Endodermal cell (in vitro differentiated cells): Measurements from ENCODE around the gene ZNF445. TPM values are rescaled to one million over a fixed set of nuclear protein-coding genes. Genes with fewer than 3 reads are reported as not detected.
A peak's percentile ranks its signal among the peaks of the same experiment; 100 is the strongest.

ENCODE experiments used
- DNase-seq: peaks from one replicate; pipeline ENCODE4 v3.0.0-alpha.2; 2017
- H3K27ac ChIP-seq: 2 replicates; pipeline ENCODE4 v1.5.1; 2013; ENCODE audit warnings: mild to moderate bottlenecking, low read depth, low read length, moderate library complexity
- H3K27me3 ChIP-seq: 2 replicates; pipeline ENCODE4 v1.6.1; 2013; ENCODE audit warnings: mild to moderate bottlenecking, low read length, moderate library complexity; ENCODE audit not compliant: insufficient read depth, control insufficient read depth, poor library complexity, severe bottlenecking
- H3K36me3 ChIP-seq: 2 replicates; pipeline ENCODE4 v1.7.0; 2013; ENCODE audit warnings: mild to moderate bottlenecking, low read length, moderate library complexity; ENCODE audit not compliant: control insufficient read depth, insufficient read depth
- H3K4me1 ChIP-seq: one replicate; pipeline ENCODE4 v1.7.0; 2013; ENCODE audit warnings: low read length; ENCODE audit not compliant: control insufficient read depth, insufficient read depth
- H3K4me3 ChIP-seq: 2 replicates; pipeline ENCODE4 v1.5.1; 2013; ENCODE audit warnings: mild to moderate bottlenecking, low read length, moderate library complexity
- H3K9ac ChIP-seq: 2 replicates; pipeline ENCODE4 v1.6.1; 2013; ENCODE audit warnings: mild to moderate bottlenecking, low read length, moderate library complexity; ENCODE audit not compliant: poor library complexity, severe bottlenecking; ENCODE audit errors: extremely low read depth
- H3K9me3 ChIP-seq: 2 replicates; pipeline ENCODE4 v1.6.1; 2013; ENCODE audit warnings: mild to moderate bottlenecking, low read length, moderate library complexity; ENCODE audit not compliant: control insufficient read depth
- H3K27ac Mint-ChIP-seq: 2 replicates; pipeline ENCODE4 v1.8.0; 2020; ENCODE audit warnings: mixed read lengths
- H3K27me3 Mint-ChIP-seq: 2 replicates; pipeline ENCODE4 v1.8.0; 2021; ENCODE audit warnings: mild to moderate bottlenecking, mixed read lengths; ENCODE audit not compliant: insufficient read depth
- H3K36me3 Mint-ChIP-seq: 2 replicates; pipeline ENCODE4 v1.8.0; 2020; ENCODE audit warnings: low read depth, mixed read lengths
- H3K4me1 Mint-ChIP-seq: 2 replicates; pipeline ENCODE4 v1.8.0; 2020; ENCODE audit warnings: mixed read lengths
- H3K4me3 Mint-ChIP-seq: 2 replicates; pipeline ENCODE4 v1.8.0; 2020; ENCODE audit warnings: mild to moderate bottlenecking, moderate library complexity, mixed read lengths
- H3K9me3 Mint-ChIP-seq: 2 replicates; pipeline ENCODE4 v1.8.0; 2020; ENCODE audit warnings: mild to moderate bottlenecking, mixed read lengths
- WGBS, 2 experiments: methylation state at CpG; one replicate each; pipeline versions ENCODE4 v1.1.5 to v1.1.7; 2013; ENCODE audit warnings: missing lambda C conversion rate in 2 of 2, mixed read lengths in 1 of 2; ENCODE audit not compliant: insufficient coverage in 1 of 2, insufficient read length in 1 of 2; 5-methylcytosine and 5-hydroxymethylcytosine counted together
- total RNA-seq, 2 donors: library from RNA; stranded (reverse); fragmentation: NEBNext Ultra II Directional in 1 of 2; extraction: Animal tissue kit (Norgen Biotek cat#: 25700) in 1 of 2; gene quantifications; 2 replicates in 1 of 2; 3 replicates in 1 of 2; pipeline ENCODE4 v1.2.1, GENCODE V29; 2021
- TF ChIP-seq, protein P1 (sequence below): fragments of 200-600 bp; sonication (generic); conservative IDR thresholded peaks from 2 replicates; pipeline ENCODE4 v1.5.0; 2021; ENCODE audit warnings: antibody characterized with exemption, mild to moderate bottlenecking

ZNF445 gene
- total RNA-seq, 2 donors from 2014 or later: 35.4 to 56.9 TPM

GRCh38 chr3:44420676-44421075 is 56.8 kb downstream of the ZNF445 start:
- Mint-ChIP-seq H3K27me3 (no peaks in the 10 kb centered on the region), H3K4me1 (peaks cover 4% of the 10 kb centered on the region), H3K36me3 (no peaks in the 10 kb centered on the region), H3K4me3 (no peak overlapping the region), H3K27ac (no peak overlapping the region), H3K9me3 (peaks cover 4% of the 10 kb centered on the region)
- DNase-seq: no peak
- H3K27me3 ChIP-seq: no peaks in the 10 kb centered on the region
- TF ChIP-seq, protein P1, sequence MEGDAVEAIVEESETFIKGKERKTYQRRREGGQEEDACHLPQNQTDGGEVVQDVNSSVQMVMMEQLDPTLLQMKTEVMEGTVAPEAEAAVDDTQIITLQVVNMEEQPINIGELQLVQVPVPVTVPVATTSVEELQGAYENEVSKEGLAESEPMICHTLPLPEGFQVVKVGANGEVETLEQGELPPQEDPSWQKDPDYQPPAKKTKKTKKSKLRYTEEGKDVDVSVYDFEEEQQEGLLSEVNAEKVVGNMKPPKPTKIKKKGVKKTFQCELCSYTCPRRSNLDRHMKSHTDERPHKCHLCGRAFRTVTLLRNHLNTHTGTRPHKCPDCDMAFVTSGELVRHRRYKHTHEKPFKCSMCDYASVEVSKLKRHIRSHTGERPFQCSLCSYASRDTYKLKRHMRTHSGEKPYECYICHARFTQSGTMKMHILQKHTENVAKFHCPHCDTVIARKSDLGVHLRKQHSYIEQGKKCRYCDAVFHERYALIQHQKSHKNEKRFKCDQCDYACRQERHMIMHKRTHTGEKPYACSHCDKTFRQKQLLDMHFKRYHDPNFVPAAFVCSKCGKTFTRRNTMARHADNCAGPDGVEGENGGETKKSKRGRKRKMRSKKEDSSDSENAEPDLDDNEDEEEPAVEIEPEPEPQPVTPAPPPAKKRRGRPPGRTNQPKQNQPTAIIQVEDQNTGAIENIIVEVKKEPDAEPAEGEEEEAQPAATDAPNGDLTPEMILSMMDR: no peak
- H3K4me1 ChIP-seq: no peaks in the 10 kb centered on the region
- WGBS, 2 experiments: 73% methylated on average over 1 of the region's 1 CpG; no CpG with 5 or more reads in 1 of the 2 experiments
- H3K9ac ChIP-seq: no peak overlapping the region
- no peaks in the 10 kb centered on the region for H3K36me3 ChIP-seq
- H3K9me3 ChIP-seq: no peaks in the 10 kb centered on the region
- no peak overlapping the region for H3K4me3 ChIP-seq
- no peak overlapping the region for H3K27ac ChIP-seq

DNA sequence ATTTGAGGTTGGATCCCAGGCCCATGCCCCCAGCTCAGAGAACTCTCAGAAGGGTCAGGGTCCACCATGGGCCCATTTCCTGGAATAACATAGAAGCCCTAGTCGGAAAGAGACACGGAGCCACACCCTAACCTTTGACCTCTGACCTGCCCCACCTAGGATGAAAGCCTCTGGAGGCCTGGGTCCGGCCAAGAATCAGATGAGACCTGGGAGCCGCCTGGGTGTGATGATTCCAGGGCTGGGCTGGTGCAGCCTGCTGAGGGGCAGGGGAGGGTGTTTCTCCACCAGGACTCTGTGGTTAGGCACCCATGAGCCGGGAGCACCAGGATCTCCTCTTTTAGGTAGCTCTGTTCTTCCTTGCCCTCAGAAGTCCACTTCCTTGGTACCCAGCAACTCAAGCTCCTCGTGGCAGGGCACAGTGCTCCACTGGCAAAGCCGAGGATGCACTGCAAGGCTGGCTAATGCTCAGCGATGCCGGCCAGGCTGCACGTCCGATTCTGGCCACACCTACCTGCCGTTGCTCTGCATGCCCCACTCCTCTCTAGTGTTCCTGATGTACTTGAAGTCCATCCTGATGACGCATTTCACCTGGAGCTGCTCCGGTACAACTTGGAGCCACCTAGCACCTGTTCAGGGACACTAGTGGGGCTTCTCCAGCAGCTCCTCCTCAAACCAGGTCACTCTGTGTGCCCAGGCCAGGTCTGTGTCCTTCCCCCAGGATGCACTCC is 57.4 kb downstream of the ZNF445 start:
- Histone ChIP-seq H3K27ac (no peak overlapping the region), H3K9ac (no peak overlapping the region), H3K4me1 (no peaks in the 10 kb centered on the region), H3K27me3 (no peaks in the 10 kb centered on the region), H3K4me3 (no peak overlapping the region), H3K36me3 (no peaks in the 10 kb centered on the region), H3K9me3 (no peaks in the 10 kb centered on the region)
- Mint-ChIP-seq H3K4me3 (no peak overlapping the region), H3K9me3 (peaks cover 4% of the 10 kb centered on the region), H3K36me3 (no peaks in the 10 kb centered on the region), H3K4me1 (peaks cover 4% of the 10 kb centered on the region), H3K27ac (no peak overlapping the region), H3K27me3 (no peaks in the 10 kb centered on the region)
- TF ChIP-seq, protein P1: no peak
- DNase-seq: peak; percentile 24
- whole genome bisulfite sequencing, 2 experiments: 89% methylated on average over 10 to 14 of the region's 14 CpGs

GRCh38 chr3:44419116-44419922 is 58.2 kb downstream of the ZNF445 start:
- Mint-ChIP-seq H3K27ac (no peak overlapping the region), H3K36me3 (no peaks in the 10 kb centered on the region), H3K27me3 (no peaks in the 10 kb centered on the region), H3K4me3 (no peak overlapping the region), H3K4me1 (peaks cover 4% of the 10 kb centered on the region), H3K9me3 (peaks cover 4% of the 10 kb centered on the region)
- no peak overlapping the region for H3K9ac ChIP-seq
- no peaks in the 10 kb centered on the region for H3K36me3 ChIP-seq
- no peaks in the 10 kb centered on the region for H3K4me1 ChIP-seq
- H3K27ac ChIP-seq: no peak overlapping the region
- H3K9me3 ChIP-seq: no peaks in the 10 kb centered on the region
- TF ChIP-seq, protein P1: no peak
- 72 to 78% methylated on average over 9 to 11 of the region's 11 CpGs for WGBS, 2 experiments
- no peaks in the 10 kb centered on the region for H3K27me3 ChIP-seq
- no peak overlapping the region for H3K4me3 ChIP-seq
- peak; percentile 17 for DNase-seq
